ENCODE results near the gene PDZRN3. TPM values are rescaled to one million over a fixed set of nuclear protein-coding genes. Genes with fewer than 3 reads are reported as not detected.
A peak's percentile ranks its signal among the peaks of the same experiment; 100 is the strongest.

The PDZRN3 gene
- total and polyA plus RNA-seq, 2 donors (not counting 1 experiment from before 2014, with no cell fraction given): 14.6 to 56.3 TPM

DNA sequence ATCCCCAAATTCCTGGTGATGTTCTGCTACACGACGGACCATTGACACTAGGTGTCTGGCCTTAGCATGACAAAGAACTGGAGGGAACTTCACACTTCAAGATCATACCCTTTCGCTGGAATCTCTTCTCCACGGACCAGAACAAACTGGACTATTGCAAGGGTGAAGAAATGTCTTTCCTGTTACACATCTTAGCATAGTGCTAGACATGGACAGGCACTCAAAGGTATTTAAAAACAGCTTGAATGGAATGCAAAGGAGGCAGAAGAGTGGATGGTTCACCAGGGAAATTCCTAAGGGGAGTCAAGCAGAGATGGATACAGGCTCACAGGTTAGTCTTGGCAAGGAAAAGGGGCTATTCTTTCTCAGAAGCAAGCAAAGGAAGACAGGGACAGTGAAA, 33.5 kb upstream of the PDZRN3 start:
- TF ChIP-seq, protein P1, sequence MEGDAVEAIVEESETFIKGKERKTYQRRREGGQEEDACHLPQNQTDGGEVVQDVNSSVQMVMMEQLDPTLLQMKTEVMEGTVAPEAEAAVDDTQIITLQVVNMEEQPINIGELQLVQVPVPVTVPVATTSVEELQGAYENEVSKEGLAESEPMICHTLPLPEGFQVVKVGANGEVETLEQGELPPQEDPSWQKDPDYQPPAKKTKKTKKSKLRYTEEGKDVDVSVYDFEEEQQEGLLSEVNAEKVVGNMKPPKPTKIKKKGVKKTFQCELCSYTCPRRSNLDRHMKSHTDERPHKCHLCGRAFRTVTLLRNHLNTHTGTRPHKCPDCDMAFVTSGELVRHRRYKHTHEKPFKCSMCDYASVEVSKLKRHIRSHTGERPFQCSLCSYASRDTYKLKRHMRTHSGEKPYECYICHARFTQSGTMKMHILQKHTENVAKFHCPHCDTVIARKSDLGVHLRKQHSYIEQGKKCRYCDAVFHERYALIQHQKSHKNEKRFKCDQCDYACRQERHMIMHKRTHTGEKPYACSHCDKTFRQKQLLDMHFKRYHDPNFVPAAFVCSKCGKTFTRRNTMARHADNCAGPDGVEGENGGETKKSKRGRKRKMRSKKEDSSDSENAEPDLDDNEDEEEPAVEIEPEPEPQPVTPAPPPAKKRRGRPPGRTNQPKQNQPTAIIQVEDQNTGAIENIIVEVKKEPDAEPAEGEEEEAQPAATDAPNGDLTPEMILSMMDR (conservative IDR thresholded peaks at IDR 0.05 in 1 of 2, IDR thresholded peaks at IDR 0.05 in 1 of 2; ENCODE audit: low read depth in 1 of 2, low read length in 2 of 2): no peak
- TF ChIP-seq EZH2 (IDR thresholded peaks at IDR 0.05; ENCODE audit: low read length, missing control alignments): no peak
- H3K79me2 ChIP-seq (ENCODE audit: control insufficient read depth, insufficient read depth, low read length): no peaks in the 10 kb centered on the region
- no peak overlapping the region for H3K9ac ChIP-seq (ENCODE audit: insufficient read depth, low read length)
- no peak overlapping the region for H2AFZ ChIP-seq (ENCODE audit: low read length)
- no peaks in the 10 kb centered on the region for H3K27me3 ChIP-seq (ENCODE audit: control insufficient read depth, insufficient read depth, low read length)
- H3K4me2 ChIP-seq (ENCODE audit: extremely low read depth, insufficient read depth, low read length): no peak overlapping the region
- DNase-seq (ENCODE audit: low read depth in 2 of 2): peak in 1 of 2 donors; percentile 38
- H3K36me3 ChIP-seq (ENCODE audit: control insufficient read depth, insufficient read depth, low read length): no peaks in the 10 kb centered on the region
- no peak overlapping the region for H3K27ac ChIP-seq (ENCODE audit: insufficient read depth, low read length)
- no peaks in the 10 kb centered on the region for H4K20me1 ChIP-seq (ENCODE audit: control insufficient read depth, extremely low read depth, insufficient read depth, low read length)
- H3K9me3 ChIP-seq (ENCODE audit: control insufficient read depth, insufficient read depth, low read depth, low read length): no peaks in the 10 kb centered on the region
- H3K4me1 ChIP-seq (ENCODE audit: control insufficient read depth, extremely low read depth, insufficient read depth, low read length): no peaks in the 10 kb centered on the region
- H3K4me3 ChIP-seq (replicated peaks in 1 of 4; ENCODE audit: control extremely low read depth in 1 of 4, insufficient read depth in 1 of 4, low read depth in 3 of 4, low read length in 4 of 4): no peak overlapping the region

DNA sequence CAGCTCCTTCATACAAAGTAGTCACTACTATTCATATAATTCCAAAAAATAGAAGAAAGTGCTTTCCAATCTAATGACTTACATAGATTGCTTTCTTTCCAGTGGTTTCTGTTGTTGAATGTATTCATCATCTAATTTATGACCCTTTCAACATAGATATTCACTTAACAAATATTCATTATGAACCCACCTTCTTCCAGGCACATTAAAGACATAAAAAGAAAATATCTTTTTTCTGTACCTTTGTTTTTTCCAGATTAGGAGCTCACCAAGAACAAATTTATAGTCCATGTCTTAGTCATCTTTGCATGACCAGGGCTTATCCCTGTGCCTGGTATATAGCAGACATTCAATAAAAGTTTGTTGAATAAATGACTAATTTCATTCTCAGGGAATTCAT, 32.4 kb upstream of the PDZRN3 start:
- Histone ChIP-seq H3K27ac (ENCODE audit: insufficient read depth, low read length) (no peak overlapping the region), H3K27me3 (ENCODE audit: control insufficient read depth, insufficient read depth, low read length) (no peaks in the 10 kb centered on the region), H3K9me3 (ENCODE audit: control insufficient read depth, insufficient read depth, low read depth, low read length) (no peaks in the 10 kb centered on the region), H3K4me1 (ENCODE audit: control insufficient read depth, extremely low read depth, insufficient read depth, low read length) (no peaks in the 10 kb centered on the region), H3K4me2 (ENCODE audit: extremely low read depth, insufficient read depth, low read length) (no peak overlapping the region), H3K79me2 (ENCODE audit: control insufficient read depth, insufficient read depth, low read length) (no peaks in the 10 kb centered on the region), H3K9ac (ENCODE audit: insufficient read depth, low read length) (no peak overlapping the region), H4K20me1 (ENCODE audit: control insufficient read depth, extremely low read depth, insufficient read depth, low read length) (no peaks in the 10 kb centered on the region), H3K4me3 (replicated peaks in 1 of 4; ENCODE audit: control extremely low read depth in 1 of 4, insufficient read depth in 1 of 4, low read depth in 3 of 4, low read length in 4 of 4) (no peak overlapping the region), H3K36me3 (ENCODE audit: control insufficient read depth, insufficient read depth, low read length) (no peaks in the 10 kb centered on the region), H2AFZ (ENCODE audit: low read length) (no peak overlapping the region)
- TF ChIP-seq EZH2 (IDR thresholded peaks at IDR 0.05; ENCODE audit: low read length, missing control alignments): no peak
- TF ChIP-seq, protein P1 (conservative IDR thresholded peaks at IDR 0.05 in 1 of 2, IDR thresholded peaks at IDR 0.05 in 1 of 2; ENCODE audit: low read depth in 1 of 2, low read length in 2 of 2): no peak
- DNase-seq (ENCODE audit: low read depth in 2 of 2): no peak

DNA sequence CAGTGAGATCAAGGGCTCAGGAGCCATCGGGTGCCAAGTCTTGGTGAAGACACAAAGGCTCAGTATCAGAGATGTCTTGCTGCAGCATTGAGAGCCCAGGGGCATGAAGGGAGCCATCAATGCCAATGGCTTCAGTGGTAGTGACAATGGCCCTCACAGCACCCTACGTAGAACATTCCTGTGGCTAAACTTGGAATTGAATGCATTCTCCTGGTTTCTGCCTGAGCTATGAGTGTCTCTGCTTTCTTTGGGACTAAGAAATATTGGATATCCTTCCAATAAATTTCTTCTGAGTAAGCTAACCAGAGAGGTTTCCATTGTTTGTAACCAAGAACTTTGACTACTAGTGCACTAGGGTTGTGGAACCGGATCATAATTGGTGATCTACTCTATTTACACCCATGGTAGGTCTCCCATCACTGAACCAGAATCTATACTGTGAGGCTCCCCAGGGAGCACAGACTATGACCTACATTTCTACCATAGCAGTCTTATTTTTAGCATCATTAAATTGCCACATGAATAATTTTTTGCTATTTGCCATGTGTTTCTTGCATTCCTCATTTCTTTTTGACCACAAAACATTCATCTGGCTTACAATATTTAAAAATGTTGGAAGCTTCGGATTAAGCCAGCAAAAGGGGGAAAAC, 31.6 kb upstream of the PDZRN3 start:
- Histone ChIP-seq H3K27me3 (ENCODE audit: control insufficient read depth, insufficient read depth, low read length) (no peaks in the 10 kb centered on the region), H3K4me2 (ENCODE audit: extremely low read depth, insufficient read depth, low read length) (no peak overlapping the region), H2AFZ (ENCODE audit: low read length) (no peak overlapping the region), H3K36me3 (ENCODE audit: control insufficient read depth, insufficient read depth, low read length) (no peaks in the 10 kb centered on the region), H3K9me3 (ENCODE audit: control insufficient read depth, insufficient read depth, low read depth, low read length) (no peaks in the 10 kb centered on the region), H3K4me1 (ENCODE audit: control insufficient read depth, extremely low read depth, insufficient read depth, low read length) (no peaks in the 10 kb centered on the region), H3K79me2 (ENCODE audit: control insufficient read depth, insufficient read depth, low read length) (no peaks in the 10 kb centered on the region), H4K20me1 (ENCODE audit: control insufficient read depth, extremely low read depth, insufficient read depth, low read length) (no peaks in the 10 kb centered on the region), H3K9ac (ENCODE audit: insufficient read depth, low read length) (no peak overlapping the region), H3K4me3 (replicated peaks in 1 of 4; ENCODE audit: control extremely low read depth in 1 of 4, insufficient read depth in 1 of 4, low read depth in 3 of 4, low read length in 4 of 4) (no peak overlapping the region), H3K27ac (ENCODE audit: insufficient read depth, low read length) (no peak overlapping the region)
- TF ChIP-seq, protein P1 (conservative IDR thresholded peaks at IDR 0.05 in 1 of 2, IDR thresholded peaks at IDR 0.05 in 1 of 2; ENCODE audit: low read depth in 1 of 2, low read length in 2 of 2): no peak
- TF ChIP-seq EZH2 (IDR thresholded peaks at IDR 0.05; ENCODE audit: low read length, missing control alignments): no peak
- DNase-seq (ENCODE audit: low read depth in 2 of 2): peak; percentile 11 to 75

Measured in fibroblast of lung (primary cell).